GM06990 (cell line): Measurements from ENCODE around the gene HSD11B1.

ENCODE experiments used
- DNase-seq: peaks from one replicate; pipeline ENCODE4 v3.0.0-alpha.2; 2011; ENCODE audit not compliant: insufficient read length; ENCODE audit errors: extremely low read depth
- H3K27me3 ChIP-seq: replicated peaks from 2 replicates; pipeline ENCODE4 v1.6.0; 2011; ENCODE audit warnings: low read length; ENCODE audit not compliant: control insufficient read depth, insufficient read depth
- H3K36me3 ChIP-seq: 2 replicates; pipeline ENCODE4 v1.5.1; 2011; ENCODE audit warnings: low read length; ENCODE audit not compliant: control insufficient read depth, insufficient read depth
- H3K4me3 ChIP-seq: replicated peaks from 2 replicates; pipeline ENCODE4 v1.5.1; 2011; ENCODE audit warnings: low read depth, mild to moderate bottlenecking, control low read depth, low read length
- CTCF ChIP-seq: IDR thresholded peaks from 2 replicates; pipeline ENCODE4 v1.5.1; 2011; ENCODE audit warnings: low read length, control low read depth, mild to moderate bottlenecking, inconsistent platforms; ENCODE audit not compliant: insufficient read depth, poor library complexity, severe bottlenecking

HSD11B1 gene

GRCh38 chr1:209729436-209729835, 24.8 kb downstream of the HSD11B1 start:
- no peak for DNase-seq
- Histone ChIP-seq H3K36me3 (no peaks in the 10 kb centered on the region), H3K4me3 (no peak overlapping the region), H3K27me3 (no peaks in the 10 kb centered on the region)
- no peak for TF ChIP-seq CTCF

- DNase-seq = no peak
- no peak for TF ChIP-seq CTCF
- Histone ChIP-seq H3K36me3 (no peaks in the 10 kb centered on the region), H3K27me3 (no peaks in the 10 kb centered on the region; the same call in 1 of the 2 replicates), H3K4me3 (no peak overlapping the region)
Observed at GRCh38 chr1:209732725-209733124, 28.1 kb downstream of the HSD11B1 start.

GRCh38 chr1:209733409-209734192, 29.0 kb downstream of the HSD11B1 start:
- Histone ChIP-seq H3K4me3 (no peak overlapping the region), H3K27me3 (no peaks in the 10 kb centered on the region; the same call in none of the 2 replicates), H3K36me3 (no peaks in the 10 kb centered on the region)
- DNase-seq = no peak
- TF ChIP-seq CTCF = no peak

GRCh38 chr1:209736490-209737117, 32.0 kb downstream of the HSD11B1 start:
- DNase-seq = no peak
- no peak for TF ChIP-seq CTCF
- H3K27me3 ChIP-seq = no peaks in the 10 kb centered on the region; the same call in none of the 2 replicates
- H3K4me3 ChIP-seq = no peak overlapping the region
- H3K36me3 ChIP-seq = no peaks in the 10 kb centered on the region

GRCh38 chr1:209737118-209737505, 32.5 kb downstream of the HSD11B1 start:
- no peak for TF ChIP-seq CTCF
- no peaks in the 10 kb centered on the region; the same call in none of the 2 replicates for H3K27me3 ChIP-seq

More at GRCh38 chr1:209737118-209737505, 32.5 kb downstream of the HSD11B1 start:
- H3K36me3 ChIP-seq = no peaks in the 10 kb centered on the region
- no peak overlapping the region for H3K4me3 ChIP-seq
- DNase-seq = no peak
